GM18508 (cell line): ENCODE results near the gene NRIP2.

Experiments used
- ATAC-seq: cut with Tn5 transposase; IDR thresholded peaks from one replicate; pipeline ENCODE4 v1.9.1; 2021; ENCODE audit warnings: moderate number of reproducible peaks; ENCODE audit not compliant: insufficient read depth, unreplicated experiment

Gene NRIP2

DNA sequence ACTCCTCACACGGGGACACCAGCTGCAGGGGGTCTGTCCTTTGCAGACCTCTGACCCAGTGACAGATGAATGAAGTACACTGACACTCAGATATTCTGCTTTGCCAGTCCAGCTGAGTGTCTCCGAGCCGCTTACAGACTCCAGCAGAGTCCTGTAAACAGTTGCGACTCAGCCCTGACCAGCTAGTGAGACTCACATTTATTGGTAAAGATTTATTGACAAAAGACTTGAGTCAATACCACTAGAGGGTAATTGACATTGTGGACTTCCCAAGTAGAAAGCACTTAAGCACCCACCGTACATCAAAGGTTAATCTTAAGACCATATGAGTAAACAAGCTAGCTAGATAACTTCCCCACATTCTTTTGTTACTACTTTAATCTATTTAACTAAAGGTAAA is 49.8 kb downstream of the NRIP2 start:
- no peak for ATAC-seq

- ATAC-seq = no peak
Observed at GRCh38 chr12:2783936-2784600, 50.8 kb downstream of the NRIP2 start.

GRCh38 chr12:2779281-2779680 is 55.6 kb downstream of the NRIP2 start:
- no peak for ATAC-seq

DNA sequence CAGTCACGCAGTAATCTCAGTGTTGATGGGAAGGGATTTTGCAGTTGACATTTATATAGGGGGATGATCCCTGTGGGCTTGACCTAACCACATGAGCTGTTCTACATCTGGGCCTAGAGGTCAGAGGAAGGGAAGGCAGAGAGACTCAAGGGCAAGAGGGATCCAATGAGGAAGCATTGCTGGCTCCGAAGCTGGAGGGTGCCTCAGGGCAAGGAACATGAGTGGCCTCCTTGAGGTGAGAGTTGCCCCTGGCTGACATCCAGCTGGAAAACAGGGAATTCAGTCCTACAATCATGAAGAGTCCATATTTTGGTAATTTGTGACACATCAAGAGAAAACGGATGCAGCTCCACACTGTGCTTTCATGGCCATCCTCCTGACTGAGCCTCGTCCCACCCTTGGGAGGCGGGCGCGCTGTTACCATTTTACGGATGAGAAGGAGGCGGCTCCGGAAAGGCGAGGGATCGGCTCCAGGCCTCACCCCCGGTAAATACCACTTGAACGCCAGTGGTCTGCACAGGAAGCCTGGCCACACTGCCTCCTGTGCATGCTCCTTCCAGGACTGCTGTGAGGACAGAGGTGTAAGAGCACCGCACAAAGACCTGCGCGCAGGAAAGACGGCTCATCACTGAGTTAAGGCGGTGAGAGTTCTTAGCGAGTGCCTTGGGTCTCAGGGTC is 58.6 kb downstream of the NRIP2 start:
- ATAC-seq = no peak

- no peak for ATAC-seq
Observed at GRCh38 chr12:2775431-2775830, 59.4 kb downstream of the NRIP2 start.
